HG03565 (cell line): ENCODE data around the gene CCDC186.
"Not testable (repeated sequence)": the region's sequence is repeated elsewhere in the genome, so short reads cannot be mapped to it uniquely, and the experiment has no call there.

Experiments
- ATAC-seq: cut with Tn5 transposase; IDR thresholded peaks from one replicate; pipeline ENCODE4 v1.9.1; 2021; ENCODE audit warnings: mild to moderate bottlenecking, moderate library complexity; ENCODE audit not compliant: unreplicated experiment

CCDC186 gene

DNA sequence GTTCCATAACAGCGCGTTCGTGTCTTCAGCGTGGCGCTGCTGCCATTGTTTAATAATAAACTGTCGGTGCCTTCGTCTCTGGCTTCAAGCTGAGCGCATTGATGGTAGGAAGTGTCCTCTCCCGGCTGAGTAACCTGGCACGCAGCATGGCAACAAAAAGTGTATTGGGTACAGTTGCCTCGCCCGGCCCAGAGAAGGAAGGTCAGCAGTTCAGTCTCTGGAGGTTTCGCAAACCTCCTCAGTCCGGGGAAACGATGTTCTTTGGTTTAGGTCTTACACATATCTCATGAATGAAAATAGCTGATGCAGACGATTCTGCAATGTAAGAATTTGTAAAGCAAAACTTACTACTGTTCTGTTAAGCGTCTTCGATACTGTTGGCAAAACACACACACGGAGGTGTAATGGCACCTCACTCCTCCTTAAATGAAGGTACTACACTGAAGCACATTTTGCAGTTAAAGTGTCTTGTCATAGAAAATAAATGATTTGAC lies 739 bp upstream of the CCDC186 start:
- ATAC-seq, result peak; percentile 4

- ATAC-seq, result no peak
Observed at GRCh38 chr10:114173603-114173920, 441 bp downstream of the CCDC186 start.

DNA sequence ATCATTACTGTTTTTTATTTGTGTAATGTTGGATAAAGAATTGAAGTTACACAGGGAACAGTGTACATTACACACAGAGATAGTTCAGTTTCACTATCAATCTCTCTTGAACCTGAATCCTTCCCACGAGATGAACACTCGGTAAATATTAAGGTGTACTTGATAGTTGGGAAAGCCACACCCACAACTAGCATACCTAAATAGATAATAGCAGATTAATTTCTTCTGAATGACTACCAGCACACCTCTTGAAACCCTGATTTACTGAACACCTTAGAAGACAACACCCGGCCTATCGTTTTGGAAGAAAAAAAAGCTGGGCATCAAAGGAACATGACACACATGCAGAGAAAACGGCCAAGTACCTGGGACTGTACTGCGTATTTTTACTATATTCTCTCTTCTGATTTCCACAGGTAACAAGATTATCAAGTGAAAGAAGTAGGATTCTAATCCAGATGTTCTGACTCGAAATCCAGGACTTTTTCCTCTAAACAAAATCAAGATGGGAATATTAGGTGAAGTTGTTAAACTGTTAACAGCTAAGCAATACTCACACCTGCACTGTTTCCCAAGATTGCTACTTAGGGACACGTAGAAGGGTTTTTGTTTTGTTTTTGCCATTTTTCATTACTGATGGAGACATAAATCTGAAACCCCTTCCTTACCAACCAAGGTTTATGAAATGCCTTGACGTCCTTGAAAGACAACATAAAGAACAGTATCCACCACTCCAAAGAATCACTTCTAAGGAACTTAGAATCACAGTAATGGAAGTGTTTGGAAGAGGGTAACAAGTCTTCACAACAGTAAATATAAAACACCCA lies 1.0 kb downstream of the CCDC186 start:
- no peak for ATAC-seq

GRCh38 chr10:114172216-114172615 lies 1.8 kb downstream of the CCDC186 start:
- no peak for ATAC-seq

DNA sequence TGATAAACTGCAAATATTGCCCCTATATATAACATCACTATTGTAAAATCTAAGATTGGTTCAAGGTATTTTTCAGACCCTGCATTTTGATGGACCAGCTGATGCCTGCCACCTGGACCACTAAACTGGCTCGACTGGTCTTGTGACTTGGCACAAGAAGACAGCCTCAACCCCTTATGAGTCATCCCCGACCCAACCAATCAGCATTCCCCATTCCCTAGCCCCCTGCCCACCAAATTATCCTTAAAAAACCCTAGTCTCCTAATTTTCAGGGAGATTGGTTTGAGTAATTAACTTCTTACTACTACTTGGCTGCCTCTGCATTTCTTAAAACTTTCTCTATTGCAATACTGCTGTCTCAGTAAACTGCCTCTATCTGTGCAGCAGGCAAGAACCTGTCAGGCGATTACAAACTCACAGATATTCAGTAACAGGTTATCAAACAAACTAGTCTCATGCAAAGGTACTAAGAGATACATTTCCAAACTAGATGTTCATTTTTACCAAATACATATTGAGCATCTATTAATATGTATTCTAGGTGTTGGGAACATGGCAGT lies 5.5 kb downstream of the CCDC186 start:
- ATAC-seq, result no peak

DNA sequence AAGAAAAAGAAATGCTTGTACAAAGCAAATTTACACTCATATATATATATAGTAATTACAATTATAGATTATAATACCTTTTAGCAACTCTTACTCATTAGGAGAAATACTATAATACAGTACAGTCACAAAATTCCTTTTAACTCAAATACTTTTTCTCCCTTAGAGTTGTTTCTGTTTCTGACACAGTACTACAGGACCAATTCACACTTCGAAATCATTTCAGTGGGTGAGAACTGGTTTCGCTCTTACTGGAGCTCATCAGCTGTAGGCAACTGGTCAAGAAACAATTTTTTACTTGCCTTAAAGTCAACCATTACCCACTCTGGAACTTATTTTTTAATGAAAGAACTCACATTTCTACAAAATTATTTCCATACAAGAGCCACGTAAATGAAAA lies 6.0 kb downstream of the CCDC186 start:
- ATAC-seq, result no peak

DNA sequence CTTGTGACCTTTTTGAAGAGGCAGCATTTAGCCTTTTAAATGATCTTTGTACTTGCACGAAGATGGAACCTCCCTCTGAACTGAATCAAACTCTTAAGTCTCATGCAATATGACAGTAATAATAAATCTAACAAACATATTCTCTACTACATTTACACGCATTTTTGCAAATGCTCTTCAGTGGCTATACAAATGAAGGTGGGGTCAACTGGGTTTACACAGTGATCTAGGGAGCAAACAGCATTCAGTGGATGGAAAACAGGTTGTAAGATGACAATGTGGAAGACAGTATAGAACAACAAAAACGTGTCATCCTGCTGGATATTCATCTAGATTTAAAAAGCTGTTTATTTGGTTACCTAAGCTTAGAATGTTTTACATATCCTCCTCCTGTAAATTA lies 7.5 kb downstream of the CCDC186 start:
- ATAC-seq, result no peak

DNA sequence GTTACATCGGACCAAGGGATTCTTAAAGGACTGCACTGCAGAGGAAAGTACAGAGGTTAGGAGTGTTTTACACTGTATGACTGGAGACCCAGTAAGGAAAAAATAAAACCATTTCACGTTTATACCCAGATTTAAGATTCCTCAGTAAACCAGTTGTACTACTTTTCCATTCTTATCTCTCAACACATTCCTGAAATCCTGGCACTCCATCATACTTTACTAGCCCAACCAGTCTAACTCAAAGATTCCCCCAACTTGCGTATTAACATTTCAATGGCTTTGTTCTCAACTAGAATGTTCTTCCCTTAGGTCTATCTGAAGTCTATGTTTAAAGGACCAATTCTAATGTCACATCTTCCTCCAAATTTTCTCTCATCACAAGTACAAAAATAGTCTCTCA lies 8.0 kb downstream of the CCDC186 start:
- no peak for ATAC-seq

- ATAC-seq, result no peak
Observed at GRCh38 chr10:114163062-114163461, 10.9 kb downstream of the CCDC186 start.

DNA sequence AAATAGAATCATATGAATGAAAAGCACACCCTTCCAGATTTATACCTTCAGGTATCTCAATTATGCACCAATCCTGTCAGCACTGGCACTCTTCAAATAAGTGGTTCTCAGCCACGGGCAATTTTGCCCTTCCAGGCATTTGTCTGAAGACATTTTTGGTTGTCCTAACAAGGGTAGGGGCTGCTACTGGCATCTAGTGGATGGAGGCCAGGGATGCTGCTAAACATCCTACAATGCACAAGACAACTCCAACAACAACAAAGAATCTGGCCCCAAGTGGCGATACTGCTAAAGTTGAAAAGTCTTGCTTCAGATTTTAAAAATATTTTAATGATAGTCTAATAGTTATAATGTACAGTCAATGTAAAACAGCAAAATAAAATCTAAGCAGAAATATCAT lies 16.1 kb downstream of the CCDC186 start:
- ATAC-seq, result no peak

- no peak for ATAC-seq
Observed at GRCh38 chr10:114151892-114152291, 22.1 kb downstream of the CCDC186 start.

DNA sequence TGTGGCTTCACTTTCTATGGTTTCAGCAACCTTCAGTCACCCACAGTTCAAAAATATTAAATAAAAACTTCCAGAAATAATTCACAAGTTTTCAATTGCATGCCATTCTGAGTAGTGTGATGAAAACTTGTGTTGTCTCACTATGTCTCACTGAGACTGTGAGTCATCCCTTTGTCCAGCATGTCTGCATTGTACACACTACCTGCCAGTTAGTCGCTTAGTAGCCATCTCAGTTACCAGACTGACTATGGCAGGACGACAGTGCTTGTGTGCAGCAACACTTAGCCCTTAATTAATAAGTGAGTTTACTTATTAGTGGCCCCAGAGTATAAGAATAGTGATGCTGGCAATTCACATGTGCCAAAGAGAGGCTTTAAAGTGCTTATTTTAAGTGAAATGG lies 22.5 kb downstream of the CCDC186 start:
- no peak for ATAC-seq

DNA sequence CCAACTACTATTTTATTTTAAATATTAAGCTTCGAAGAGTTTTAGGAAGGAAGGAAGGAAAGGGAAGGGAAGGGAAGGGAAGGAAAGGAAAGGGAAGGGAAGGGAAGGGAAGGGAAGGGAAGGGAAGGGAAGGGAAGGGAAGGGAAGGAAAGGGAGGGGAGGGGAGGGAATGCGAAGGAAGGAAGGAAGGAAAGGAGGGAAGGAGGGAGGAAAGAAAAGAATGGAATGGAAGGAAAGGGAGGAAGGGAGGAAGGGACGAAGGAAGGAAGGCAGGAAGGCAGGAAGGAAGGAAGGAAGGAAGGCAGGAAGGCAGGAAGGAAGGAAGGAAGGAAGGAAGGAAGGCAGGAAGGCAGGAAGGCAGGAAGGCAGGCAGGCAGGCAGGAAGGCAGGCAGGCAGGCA lies 24.5 kb downstream of the CCDC186 start:
- ATAC-seq, result not testable (repeated sequence)

- ATAC-seq, result no peak
Observed at GRCh38 chr10:114143160-114143559, 30.8 kb downstream of the CCDC186 start.

DNA sequence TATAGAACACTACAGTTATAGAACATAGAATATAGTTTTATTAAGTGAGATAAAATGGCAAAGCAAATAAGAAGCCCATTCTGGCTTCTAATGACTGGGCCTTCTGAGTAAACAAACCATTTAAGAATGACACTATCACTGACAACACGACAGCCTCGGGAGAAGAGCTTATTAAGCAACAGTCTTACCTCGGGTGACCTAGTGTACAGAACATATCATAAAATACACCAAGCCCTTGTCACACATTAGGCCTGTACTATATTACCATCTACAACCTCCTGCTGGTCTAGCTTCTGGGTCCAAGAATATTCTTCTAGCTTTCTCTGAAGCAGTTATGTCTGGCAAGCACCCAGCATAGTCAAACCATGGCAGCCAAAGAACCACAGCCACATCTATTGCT lies 32.0 kb downstream of the CCDC186 start:
- ATAC-seq, result no peak

DNA sequence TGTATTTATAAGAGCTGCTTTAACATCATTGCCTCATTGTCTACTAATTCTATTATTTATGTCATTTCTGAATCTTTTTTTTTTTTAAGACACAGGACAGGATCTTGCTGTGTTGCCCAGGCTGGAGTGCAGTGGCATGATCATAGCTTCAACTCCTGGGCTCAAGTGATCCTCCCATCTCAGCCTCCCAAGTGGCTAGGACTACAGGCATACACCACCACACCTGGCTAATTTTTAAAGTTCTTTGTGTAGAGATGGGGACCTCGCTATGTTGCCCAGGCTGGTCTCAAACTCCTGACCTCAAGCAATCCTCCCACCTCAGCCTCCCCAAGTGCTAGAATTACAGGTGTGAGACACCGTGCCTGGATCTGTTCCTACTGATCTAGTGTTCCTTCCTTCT lies 33.2 kb downstream of the CCDC186 start:
- ATAC-seq, result not testable (repeated sequence)

DNA sequence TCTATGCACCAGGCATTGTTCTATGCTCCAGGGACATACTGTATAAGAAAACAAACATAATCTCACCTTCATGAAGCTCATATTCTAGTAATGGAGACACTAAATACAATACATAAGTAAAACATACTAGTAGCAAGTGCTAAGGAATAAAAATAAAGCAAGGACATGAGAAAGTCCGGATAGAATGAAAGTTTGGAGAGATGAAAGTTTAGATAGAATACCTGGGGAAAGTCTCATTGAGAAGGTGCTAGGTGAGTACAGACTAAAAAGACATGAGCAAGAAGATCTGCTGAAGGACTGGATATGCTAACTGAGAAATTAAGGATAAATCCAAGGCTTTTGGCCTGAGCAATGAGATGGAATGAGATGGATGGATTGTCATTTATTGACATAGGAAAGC lies 34.0 kb downstream of the CCDC186 start:
- ATAC-seq, result no peak

DNA sequence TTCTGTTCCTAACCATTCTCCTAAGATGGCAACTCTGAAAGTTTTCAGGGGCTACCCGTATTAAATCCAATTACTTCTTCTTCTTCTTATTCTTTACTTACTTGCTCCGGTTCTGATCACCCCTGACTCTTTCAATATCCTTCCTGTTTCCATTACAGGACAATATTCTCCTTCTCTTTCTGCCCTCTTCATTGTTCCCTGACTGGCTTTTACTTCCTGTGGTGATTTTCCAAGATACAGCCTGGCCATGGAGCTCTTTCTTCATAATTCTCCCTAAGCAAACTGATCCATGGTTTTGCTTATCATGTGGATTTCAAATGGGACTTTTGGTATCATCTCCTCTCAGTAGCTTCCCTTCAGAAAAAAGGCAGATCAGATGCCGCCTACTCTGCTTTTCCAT lies 35.4 kb downstream of the CCDC186 start:
- ATAC-seq, result no peak

DNA sequence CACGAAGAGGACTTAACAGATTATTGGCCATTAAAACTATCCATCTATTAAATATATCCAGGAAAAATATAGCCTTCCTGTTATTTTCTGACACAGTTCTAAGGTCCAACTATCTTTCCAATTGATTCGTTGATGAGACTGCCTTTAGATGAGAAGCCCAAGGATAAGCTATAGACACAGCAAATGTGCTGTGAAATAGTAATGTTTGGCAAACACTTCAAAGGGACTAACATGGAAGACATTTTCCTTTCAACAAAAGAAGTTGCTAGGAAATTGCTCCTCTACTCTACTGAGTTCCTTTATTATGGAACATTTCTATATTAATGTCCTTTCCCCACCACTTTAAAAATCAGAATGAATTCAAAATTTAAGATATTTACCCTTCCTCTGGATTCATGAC lies 38.5 kb downstream of the CCDC186 start:
- ATAC-seq, result no peak

- peak; percentile 79 for ATAC-seq
Observed at GRCh38 chr10:114131094-114131493, 42.9 kb downstream of the CCDC186 start.

DNA sequence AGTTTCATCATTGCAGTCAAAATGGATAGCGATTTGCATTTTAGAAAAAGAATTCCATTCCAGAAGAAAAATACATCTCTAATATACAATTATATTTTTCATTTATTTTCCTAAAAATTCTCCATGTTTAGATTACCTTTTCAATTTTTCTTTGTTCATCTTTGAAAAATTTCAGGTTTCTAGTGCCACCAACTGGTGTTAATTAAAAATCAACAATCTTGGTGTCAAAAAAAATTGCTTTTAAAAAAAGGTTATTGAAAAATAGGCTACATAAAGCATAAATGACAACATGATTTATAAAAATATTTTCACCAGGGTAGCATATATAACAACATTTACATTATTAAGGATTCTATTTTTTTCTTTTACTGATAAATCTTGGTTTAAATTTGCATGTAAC lies 53.0 kb downstream of the CCDC186 start:
- no peak for ATAC-seq

DNA sequence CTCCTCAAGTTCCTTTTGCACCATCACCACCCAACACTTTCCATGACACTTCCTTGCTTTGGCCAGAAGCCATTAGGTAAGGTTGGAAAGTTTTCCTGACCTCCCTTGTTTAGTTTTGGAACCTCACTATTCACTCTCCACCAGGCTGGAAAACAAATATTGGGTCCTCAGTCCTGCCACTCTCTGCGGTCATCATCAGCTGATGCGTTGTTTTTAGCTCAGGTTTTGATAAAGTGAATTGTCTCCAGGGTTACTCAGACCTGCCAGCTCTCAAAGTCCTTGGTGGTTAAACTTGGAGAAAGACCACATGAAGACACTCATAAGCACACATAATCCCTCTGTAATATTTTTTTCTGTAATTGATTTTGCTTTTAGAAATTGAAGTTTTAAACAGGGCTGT lies 55.5 kb downstream of the CCDC186 start:
- ATAC-seq, result no peak

DNA sequence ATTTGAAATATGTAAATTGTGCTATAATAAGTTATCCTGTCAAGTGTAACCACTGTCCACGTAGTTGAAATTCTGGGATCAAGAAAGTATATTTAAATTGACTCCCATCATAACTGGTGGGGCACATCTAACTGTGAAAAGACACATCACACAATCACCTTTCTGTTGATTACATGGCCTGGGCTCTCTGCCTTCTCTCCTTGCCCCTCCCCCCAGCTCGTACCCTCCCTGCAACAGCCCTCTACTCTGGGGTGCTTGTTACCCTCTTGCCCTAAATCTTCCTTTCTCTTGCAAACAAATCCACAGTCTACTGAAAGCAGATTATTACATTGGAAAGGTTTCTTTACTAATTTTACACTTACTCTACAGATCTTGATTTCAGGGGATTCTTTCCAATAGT lies 56.3 kb downstream of the CCDC186 start:
- ATAC-seq, result no peak
